Jurkat, Clone E6-1 (cell line): ENCODE data around the gene ADARB2.
"Not testable (repeated sequence)": the region's sequence is repeated elsewhere in the genome, so short reads cannot be mapped to it uniquely, and the experiment has no call there.

ENCODE experiments used
- DNase-seq: peaks from one replicate; pipeline ENCODE4 v3.0.0-alpha.2; 2011; ENCODE audit warnings: low read depth, low spot score
- H3K4me3 ChIP-seq: 2 replicates; pipeline ENCODE4 v1.5.1; 2011; ENCODE audit warnings: mild to moderate bottlenecking, low read length, control low read depth, moderate library complexity

Gene ADARB2

GRCh38 chr10:1473874-1474273, 263.5 kb downstream of the ADARB2 start:
- no peak for DNase-seq
- no peak overlapping the region for H3K4me3 ChIP-seq

- no peak for DNase-seq
- H3K4me3 ChIP-seq, result no peak overlapping the region
Observed at GRCh38 chr10:1472178-1472958, 265.0 kb downstream of the ADARB2 start.

- no peak overlapping the region for H3K4me3 ChIP-seq
- no peak for DNase-seq
Observed at GRCh38 chr10:1468811-1469210, 268.5 kb downstream of the ADARB2 start.

GRCh38 chr10:1467334-1468076, 269.8 kb downstream of the ADARB2 start:
- H3K4me3 ChIP-seq, result no peak overlapping the region
- no peak for DNase-seq

GRCh38 chr10:1465993-1466764, 271.1 kb downstream of the ADARB2 start:
- DNase-seq, result no peak
- H3K4me3 ChIP-seq, result no peak overlapping the region

- no peak overlapping the region for H3K4me3 ChIP-seq
Observed at GRCh38 chr10:1465418-1465911, 271.9 kb downstream of the ADARB2 start.

GRCh38 chr10:1464881-1465417, 272.4 kb downstream of the ADARB2 start:
- no peak for DNase-seq
- no peak overlapping the region for H3K4me3 ChIP-seq

More at GRCh38 chr10:1465418-1465911, 271.9 kb downstream of the ADARB2 start:
- DNase-seq, result no peak

GRCh38 chr10:1463971-1464370, 273.4 kb downstream of the ADARB2 start:
- not testable (repeated sequence) for H3K4me3 ChIP-seq, DNase-seq

- DNase-seq, result peak; percentile 17
- 0 out of 2 replicates have a peak overlapping the region, but pooled peaks have one; percentile 9 for H3K4me3 ChIP-seq
Observed at GRCh38 chr10:1462994-1463633, 274.2 kb downstream of the ADARB2 start.

GRCh38 chr10:1462521-1462920, 274.8 kb downstream of the ADARB2 start:
- DNase-seq, result no peak
- no peak overlapping the region for H3K4me3 ChIP-seq

GRCh38 chr10:1462032-1462431, 275.3 kb downstream of the ADARB2 start:
- DNase-seq, result no peak
- H3K4me3 ChIP-seq, result no peak overlapping the region

GRCh38 chr10:1461016-1461415, 276.3 kb downstream of the ADARB2 start:
- H3K4me3 ChIP-seq, result no peak overlapping the region
- DNase-seq, result no peak

- not testable (repeated sequence) for H3K4me3 ChIP-seq, DNase-seq
Observed at GRCh38 chr10:1459664-1460063, 277.7 kb downstream of the ADARB2 start.

- H3K4me3 ChIP-seq, result no peak overlapping the region
Observed at GRCh38 chr10:1454951-1455350, 282.4 kb downstream of the ADARB2 start.

GRCh38 chr10:1454428-1454827, 282.9 kb downstream of the ADARB2 start:
- DNase-seq, result peak; percentile 56
- H3K4me3 ChIP-seq, result no peak overlapping the region

More at GRCh38 chr10:1454951-1455350, 282.4 kb downstream of the ADARB2 start:
- DNase-seq, result no peak

- no peak for DNase-seq
- H3K4me3 ChIP-seq, result no peak overlapping the region
Observed at GRCh38 chr10:1452777-1453176, 284.5 kb downstream of the ADARB2 start.

GRCh38 chr10:1451941-1452340, 285.4 kb downstream of the ADARB2 start:
- H3K4me3 ChIP-seq, result no peak overlapping the region
- no peak for DNase-seq

- no peak overlapping the region for H3K4me3 ChIP-seq
- DNase-seq, result no peak
Observed at GRCh38 chr10:1451362-1451888, 285.9 kb downstream of the ADARB2 start.
